ENCODE results near the gene JPH3.
A peak's percentile ranks its signal among the peaks of the same experiment; 100 is the strongest.
"Not testable (repeated sequence)": the region's sequence is repeated elsewhere in the genome, so short reads cannot be mapped to it uniquely, and the experiment has no call there.

Gene JPH3

GRCh38 chr16:87722590-87723225 is 120.4 kb downstream of the JPH3 start:
- no peak for FAIRE-seq

- peak; percentile 96 for FAIRE-seq
Observed at GRCh38 chr16:87723226-87723623, 120.9 kb downstream of the JPH3 start.

- FAIRE-seq, result no peak
Observed at GRCh38 chr16:87724490-87725291, 122.4 kb downstream of the JPH3 start.

GRCh38 chr16:87725596-87726235 is 123.4 kb downstream of the JPH3 start:
- FAIRE-seq, result no peak

- not testable (repeated sequence) for FAIRE-seq
Observed at GRCh38 chr16:87726577-87726976, 124.3 kb downstream of the JPH3 start.

GRCh38 chr16:87727346-87727745 is 125.0 kb downstream of the JPH3 start:
- no peak for FAIRE-seq

- FAIRE-seq, result no peak
Observed at GRCh38 chr16:87728026-87728425, 125.7 kb downstream of the JPH3 start.

- no peak for FAIRE-seq
Observed at GRCh38 chr16:87729266-87729954, 127.1 kb downstream of the JPH3 start.

GRCh38 chr16:87731607-87732006 is 129.3 kb downstream of the JPH3 start:
- no peak for FAIRE-seq

GRCh38 chr16:87733190-87733589 is 130.9 kb downstream of the JPH3 start:
- FAIRE-seq, result no peak

- FAIRE-seq, result no peak
Observed at GRCh38 chr16:87734644-87735043, 132.3 kb downstream of the JPH3 start.

- no peak for FAIRE-seq
Observed at GRCh38 chr16:87735270-87736007, 133.1 kb downstream of the JPH3 start.

- no peak for FAIRE-seq
Observed at GRCh38 chr16:87736008-87736382, 133.7 kb downstream of the JPH3 start.

- no peak for FAIRE-seq
Observed at GRCh38 chr16:87739801-87740200, 137.5 kb downstream of the JPH3 start.

GRCh38 chr16:87740441-87740840 is 138.1 kb downstream of the JPH3 start:
- FAIRE-seq, result peak; percentile 56

GRCh38 chr16:87740909-87741424 is 138.7 kb downstream of the JPH3 start:
- no peak for FAIRE-seq

GRCh38 chr16:87741700-87742415 is 139.6 kb downstream of the JPH3 start:
- no peak for FAIRE-seq

GRCh38 chr16:87742781-87743490 is 140.6 kb downstream of the JPH3 start:
- no peak for FAIRE-seq

- no peak for FAIRE-seq
Observed at GRCh38 chr16:87744750-87745514, 142.6 kb downstream of the JPH3 start.

GRCh38 chr16:87746178-87746577 is 143.9 kb downstream of the JPH3 start:
- no peak for FAIRE-seq

All from islet of Langerhans (tissue), 1 donor.